Activated CD4-positive, CD25-positive, alpha-beta regulatory T cell (primary cell): ENCODE data around the gene FMO4.
"Not testable (repeated sequence)": the region's sequence is repeated elsewhere in the genome, so short reads cannot be mapped to it uniquely, and the experiment has no call there.

ENCODE experiments used
- DNase-seq, 4 experiments: peaks; one replicate each; lab custom pipeline; 2025; lab: John Stamatoyannopoulos, UW

FMO4 gene

GRCh38 chr1:171334024-171334640 lies 20.1 kb downstream of the FMO4 start:
- no peak for DNase-seq

GRCh38 chr1:171335964-171336363 lies 22.0 kb downstream of the FMO4 start:
- DNase-seq = no peak

GRCh38 chr1:171339345-171339744 lies 25.4 kb downstream of the FMO4 start:
- not testable (repeated sequence) for DNase-seq

- DNase-seq = no peak
Measured at GRCh38 chr1:171343727-171344472, 29.9 kb downstream of the FMO4 start.

- no peak for DNase-seq
Measured at GRCh38 chr1:171344473-171344820, 30.5 kb downstream of the FMO4 start.

- no peak for DNase-seq
Measured at GRCh38 chr1:171345536-171345935, 31.6 kb downstream of the FMO4 start.

GRCh38 chr1:171346881-171347280 lies 32.9 kb downstream of the FMO4 start:
- DNase-seq = no peak

GRCh38 chr1:171350594-171350993 lies 36.6 kb downstream of the FMO4 start:
- no peak for DNase-seq

GRCh38 chr1:171351961-171352360 lies 38.0 kb downstream of the FMO4 start:
- DNase-seq = no peak

GRCh38 chr1:171352554-171352953 lies 38.6 kb downstream of the FMO4 start:
- no peak for DNase-seq

GRCh38 chr1:171355727-171356126 lies 41.7 kb downstream of the FMO4 start:
- DNase-seq = no peak

GRCh38 chr1:171357179-171357578 lies 43.2 kb downstream of the FMO4 start:
- DNase-seq = no peak

- not testable (repeated sequence) for DNase-seq
Measured at GRCh38 chr1:171359355-171359648, 45.3 kb downstream of the FMO4 start.

- DNase-seq = not testable (repeated sequence)
Measured at GRCh38 chr1:171359731-171360527, 45.9 kb downstream of the FMO4 start.

- no peak for DNase-seq
Measured at GRCh38 chr1:171366085-171366484, 52.1 kb downstream of the FMO4 start.

- no peak for DNase-seq
Measured at GRCh38 chr1:171366816-171367215, 52.8 kb downstream of the FMO4 start.

- DNase-seq = no peak
Measured at GRCh38 chr1:171367436-171367835, 53.5 kb downstream of the FMO4 start.

- DNase-seq = no peak
Measured at GRCh38 chr1:171372418-171373084, 58.6 kb downstream of the FMO4 start.

- not testable (repeated sequence) for DNase-seq
Measured at GRCh38 chr1:171373357-171374122, 59.6 kb downstream of the FMO4 start.

GRCh38 chr1:171379846-171380245 lies 65.9 kb downstream of the FMO4 start:
- no peak for DNase-seq

- DNase-seq = no peak
Measured at GRCh38 chr1:171381866-171382210, 67.9 kb downstream of the FMO4 start.

- no peak for DNase-seq
Measured at GRCh38 chr1:171384496-171384895, 70.5 kb downstream of the FMO4 start.
